Jurkat, Clone E6-1 (cell line): ENCODE data around the gene PROCA1. TPM values are rescaled to one million over a fixed set of nuclear protein-coding genes. Genes with fewer than 3 reads are reported as not detected.

Source experiments
- DNase-seq: peaks from one replicate; pipeline ENCODE4 v3.0.0-alpha.2; 2011; ENCODE audit warnings: low read depth, low spot score
- H3K4me3 ChIP-seq: 2 replicates; pipeline ENCODE4 v1.5.1; 2011; ENCODE audit warnings: mild to moderate bottlenecking, low read length, control low read depth, moderate library complexity
- polyA plus RNA-seq: library from polyadenylated mRNA; unstranded; fragments of >200 nt; gene quantifications from one replicate; pipeline ENCODE4 v1.2.1, GENCODE V29; 2012; ENCODE audit warnings: missing spikeins; ENCODE audit not compliant: insufficient read length, insufficient read depth

PROCA1 gene
- 1.5 TPM for polyA plus RNA-seq

GRCh38 chr17:28711723-28712031 lies at the start of gene PROCA1:
PROCA1 (minus strand) TSS chr17:28711888; CDS start chr17:28711660, 228 bp downstream.
- DNase-seq: no peak

GRCh38 chr17:28760601-28761562 lies 49.2 kb upstream of the PROCA1 start:
- no peak for DNase-seq
- no peak overlapping the region for H3K4me3 ChIP-seq

More at GRCh38 chr17:28711723-28712031, at the start of gene PROCA1:
- H3K4me3 ChIP-seq: peak within 1 kb of the TSS; percentile 56

GRCh38 chr17:28759256-28759865 lies 47.7 kb upstream of the PROCA1 start:
- no peak for DNase-seq
- H3K4me3 ChIP-seq: no peak overlapping the region

- DNase-seq: no peak
- no peak overlapping the region for H3K4me3 ChIP-seq
Observed at GRCh38 chr17:28758411-28759121, 46.9 kb upstream of the PROCA1 start.

- no peak overlapping the region for H3K4me3 ChIP-seq
- no peak for DNase-seq
Observed at GRCh38 chr17:28756049-28756804, 44.5 kb upstream of the PROCA1 start.

- DNase-seq: no peak
Observed at GRCh38 chr17:28755486-28755885, 43.8 kb upstream of the PROCA1 start.

GRCh38 chr17:28751600-28752366 lies 40.1 kb upstream of the PROCA1 start:
- DNase-seq: no peak
- no peak overlapping the region for H3K4me3 ChIP-seq

More at GRCh38 chr17:28755486-28755885, 43.8 kb upstream of the PROCA1 start:
- H3K4me3 ChIP-seq: no peak overlapping the region

GRCh38 chr17:28750178-28751047 lies 38.7 kb upstream of the PROCA1 start:
- DNase-seq: peak; percentile 85
- H3K4me3 ChIP-seq: no peak overlapping the region

GRCh38 chr17:28749516-28750177 lies 38.0 kb upstream of the PROCA1 start:
- no peak overlapping the region for H3K4me3 ChIP-seq
- DNase-seq: no peak

- no peak for DNase-seq
Observed at GRCh38 chr17:28748852-28749515, 37.3 kb upstream of the PROCA1 start.

GRCh38 chr17:28747801-28748750 lies 36.4 kb upstream of the PROCA1 start:
- DNase-seq: no peak

More at GRCh38 chr17:28748852-28749515, 37.3 kb upstream of the PROCA1 start:
- H3K4me3 ChIP-seq: no peak overlapping the region

GRCh38 chr17:28747051-28747691 lies 35.5 kb upstream of the PROCA1 start:
- H3K4me3 ChIP-seq: no peak overlapping the region
- DNase-seq: no peak

More at GRCh38 chr17:28747801-28748750, 36.4 kb upstream of the PROCA1 start:
- no peak overlapping the region for H3K4me3 ChIP-seq

- no peak overlapping the region for H3K4me3 ChIP-seq
- no peak for DNase-seq
Observed at GRCh38 chr17:28746611-28747050, 34.9 kb upstream of the PROCA1 start.

GRCh38 chr17:28745786-28746411 lies 34.2 kb upstream of the PROCA1 start:
- peak overlapping the region; percentile 90 for H3K4me3 ChIP-seq
- DNase-seq: no peak
